Left renal pelvis (tissue), 4 donors: Measurements from ENCODE around the gene NPEPPS. TPM values are rescaled to one million over a fixed set of nuclear protein-coding genes. Genes with fewer than 3 reads are reported as not detected.
A peak's percentile ranks its signal among the peaks of the same experiment; 100 is the strongest.

Source experiments
- DNase-seq, 4 donors: peaks; one replicate each; pipeline ENCODE4 v3.0.0-alpha.2; 2013; ENCODE audit warnings: low read depth in 4 of 4, low spot score in 3 of 4
- polyA plus RNA-seq, 4 donors: library from polyadenylated mRNA; unstranded; fragments of 120-200 nt; gene quantifications; one replicate each; pipeline ENCODE4 v1.2.1, GENCODE V29; 2013; ENCODE audit not compliant: insufficient read length in 4 of 4

The NPEPPS gene
- polyA plus RNA-seq, 4 donors, result 130 to 184 (median 160) TPM

GRCh38 chr17:47628014-47628566, 97.2 kb downstream of the NPEPPS start:
- no peak for DNase-seq

- no peak for DNase-seq
Observed at GRCh38 chr17:47629826-47630225, 98.9 kb downstream of the NPEPPS start.

- DNase-seq, result no peak
Observed at GRCh38 chr17:47630614-47631013, 99.7 kb downstream of the NPEPPS start.

- no peak for DNase-seq
Observed at GRCh38 chr17:47632991-47633390, 102.1 kb downstream of the NPEPPS start.

GRCh38 chr17:47633996-47634395, 103.1 kb downstream of the NPEPPS start:
- no peak for DNase-seq

GRCh38 chr17:47634870-47635269, 104.0 kb downstream of the NPEPPS start:
- no peak for DNase-seq

- no peak for DNase-seq
Observed at GRCh38 chr17:47635734-47636133, 104.8 kb downstream of the NPEPPS start.

GRCh38 chr17:47636273-47637030, 105.5 kb downstream of the NPEPPS start:
- no peak for DNase-seq

- DNase-seq, result no peak
Observed at GRCh38 chr17:47638903-47639302, 108.0 kb downstream of the NPEPPS start.

GRCh38 chr17:47640076-47640475, 109.2 kb downstream of the NPEPPS start:
- no peak for DNase-seq

- no peak for DNase-seq
Observed at GRCh38 chr17:47641202-47641601, 110.3 kb downstream of the NPEPPS start.

GRCh38 chr17:47643116-47643515, 112.2 kb downstream of the NPEPPS start:
- no peak for DNase-seq

- no peak for DNase-seq
Observed at GRCh38 chr17:47644324-47644723, 113.4 kb downstream of the NPEPPS start.

- peak; percentile 97 to 99 (median 99) for DNase-seq
Observed at GRCh38 chr17:47649153-47649971, 118.5 kb downstream of the NPEPPS start, which contains the start of gene KPNB1. Gene KPNB1, plus strand, starts transcription at chr17:47649919. Its CDS starts 326 bp downstream, at chr17:47650245.

GRCh38 chr17:47649972-47650524, 119.1 kb downstream of the NPEPPS start:
- peak in 2 of 4 donors; percentile 24 to 36 for DNase-seq

GRCh38 chr17:47650525-47651522, 119.9 kb downstream of the NPEPPS start:
- DNase-seq, result peak; percentile 73 to 89 (median 81)

- DNase-seq, result no peak
Observed at GRCh38 chr17:47651704-47652103, 120.8 kb downstream of the NPEPPS start.

- no peak for DNase-seq
Observed at GRCh38 chr17:47652570-47652969, 121.7 kb downstream of the NPEPPS start.

GRCh38 chr17:47653442-47653841, 122.5 kb downstream of the NPEPPS start:
- no peak for DNase-seq

- no peak for DNase-seq
Observed at GRCh38 chr17:47654991-47655390, 124.1 kb downstream of the NPEPPS start.
